Measurements from ENCODE around the gene ZP2.

The ZP2 gene

DNA sequence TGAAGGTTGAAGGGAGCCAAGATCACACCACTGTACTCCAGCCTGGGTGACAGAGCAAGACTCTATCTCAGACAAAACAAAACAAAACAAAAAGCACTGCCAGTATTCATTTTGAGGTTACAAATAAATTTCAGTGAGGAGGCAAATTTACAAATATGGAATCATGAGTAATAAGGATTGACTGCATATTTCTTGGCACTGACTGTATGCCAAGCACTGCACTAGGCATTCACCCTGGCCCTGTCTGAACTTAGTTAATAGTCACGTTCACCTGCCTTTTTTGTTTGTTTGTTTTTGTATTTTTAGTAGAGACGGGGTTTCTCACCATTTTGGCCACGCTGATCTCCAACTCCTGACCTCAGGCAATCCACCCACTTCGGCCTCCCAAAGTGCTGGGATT, 47.8 kb downstream of the ZP2 start:
- Histone ChIP-seq H3K4me3 (ENCODE audit: low read length) (no peak overlapping the region), H3F3A (ENCODE audit: control insufficient read depth, insufficient read depth) (no peaks in the 10 kb centered on the region), H3K4me1 (ENCODE audit: control insufficient read depth, low read length) (peaks cover 18% of the 10 kb centered on the region), H3K79me2 (ENCODE audit: control insufficient read depth, low read length) (peaks cover 47% of the 10 kb centered on the region), H3K27me3 (ENCODE audit: control insufficient read depth, low read length) (no peaks in the 10 kb centered on the region), H3K9me2 (replicated peaks; ENCODE audit: control insufficient read depth, low read length) (no peaks in the 10 kb centered on the region), H3K9me3 (ENCODE audit: control insufficient read depth, insufficient read depth, low read length) (no peaks in the 10 kb centered on the region), H3K27ac (ENCODE audit: low read depth, low read length) (no peak overlapping the region), H3K4me2 (ENCODE audit: low read length) (no peak overlapping the region), H4K20me1 (ENCODE audit: control insufficient read depth, insufficient read depth, low read depth, low read length) (no peaks in the 10 kb centered on the region), H3K36me3 (ENCODE audit: control insufficient read depth, low read length) (peaks cover 61% of the 10 kb centered on the region)
- TF ChIP-seq EZH2phosphoT487 (IDR thresholded peaks at IDR 0.05; ENCODE audit: borderline replicate concordance, low read length), result no peak

DNA sequence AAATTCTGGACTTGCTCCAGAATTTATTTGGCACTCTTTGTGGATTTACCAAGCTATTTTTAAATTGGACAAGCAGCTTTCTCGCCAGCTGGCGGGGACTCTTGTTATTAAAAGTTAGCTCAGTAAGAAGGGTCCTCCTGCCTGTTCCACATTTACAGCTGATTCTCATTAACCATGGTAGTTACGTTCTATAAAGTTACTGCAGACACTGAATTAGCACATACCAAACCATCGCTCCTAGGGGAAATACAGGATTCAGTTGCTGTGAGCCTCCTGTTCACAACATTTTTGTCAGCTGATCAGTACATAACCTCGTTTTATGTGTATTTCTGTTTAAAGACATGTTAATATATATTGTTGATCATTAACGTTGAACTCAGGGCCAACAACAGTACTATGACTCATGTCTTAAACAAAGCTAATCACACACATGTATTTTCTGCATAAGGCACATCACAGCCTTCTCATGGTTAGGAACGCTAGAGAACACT, 48.7 kb downstream of the ZP2 start:
- Histone ChIP-seq H3F3A (ENCODE audit: control insufficient read depth, insufficient read depth) (no peaks in the 10 kb centered on the region), H4K20me1 (ENCODE audit: control insufficient read depth, insufficient read depth, low read depth, low read length) (no peaks in the 10 kb centered on the region), H3K27me3 (ENCODE audit: control insufficient read depth, low read length) (no peaks in the 10 kb centered on the region), H3K9me3 (ENCODE audit: control insufficient read depth, insufficient read depth, low read length) (no peaks in the 10 kb centered on the region), H3K4me3 (ENCODE audit: low read length) (no peak overlapping the region), H3K27ac (ENCODE audit: low read depth, low read length) (no peak overlapping the region), H3K9me2 (replicated peaks; ENCODE audit: control insufficient read depth, low read length) (no peaks in the 10 kb centered on the region), H3K4me2 (ENCODE audit: low read length) (no peak overlapping the region), H3K36me3 (ENCODE audit: control insufficient read depth, low read length) (peaks cover 61% of the 10 kb centered on the region), H3K79me2 (ENCODE audit: control insufficient read depth, low read length) (peaks cover 45% of the 10 kb centered on the region), H3K4me1 (ENCODE audit: control insufficient read depth, low read length) (peaks cover 25% of the 10 kb centered on the region)
- TF ChIP-seq, protein P1, sequence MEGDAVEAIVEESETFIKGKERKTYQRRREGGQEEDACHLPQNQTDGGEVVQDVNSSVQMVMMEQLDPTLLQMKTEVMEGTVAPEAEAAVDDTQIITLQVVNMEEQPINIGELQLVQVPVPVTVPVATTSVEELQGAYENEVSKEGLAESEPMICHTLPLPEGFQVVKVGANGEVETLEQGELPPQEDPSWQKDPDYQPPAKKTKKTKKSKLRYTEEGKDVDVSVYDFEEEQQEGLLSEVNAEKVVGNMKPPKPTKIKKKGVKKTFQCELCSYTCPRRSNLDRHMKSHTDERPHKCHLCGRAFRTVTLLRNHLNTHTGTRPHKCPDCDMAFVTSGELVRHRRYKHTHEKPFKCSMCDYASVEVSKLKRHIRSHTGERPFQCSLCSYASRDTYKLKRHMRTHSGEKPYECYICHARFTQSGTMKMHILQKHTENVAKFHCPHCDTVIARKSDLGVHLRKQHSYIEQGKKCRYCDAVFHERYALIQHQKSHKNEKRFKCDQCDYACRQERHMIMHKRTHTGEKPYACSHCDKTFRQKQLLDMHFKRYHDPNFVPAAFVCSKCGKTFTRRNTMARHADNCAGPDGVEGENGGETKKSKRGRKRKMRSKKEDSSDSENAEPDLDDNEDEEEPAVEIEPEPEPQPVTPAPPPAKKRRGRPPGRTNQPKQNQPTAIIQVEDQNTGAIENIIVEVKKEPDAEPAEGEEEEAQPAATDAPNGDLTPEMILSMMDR (IDR thresholded peaks at IDR 0.05; ENCODE audit: low read depth, low read length, poor library complexity, severe bottlenecking), result no peak
- TF ChIP-seq EZH2phosphoT487 (IDR thresholded peaks at IDR 0.05; ENCODE audit: borderline replicate concordance, low read length), result no peak

DNA sequence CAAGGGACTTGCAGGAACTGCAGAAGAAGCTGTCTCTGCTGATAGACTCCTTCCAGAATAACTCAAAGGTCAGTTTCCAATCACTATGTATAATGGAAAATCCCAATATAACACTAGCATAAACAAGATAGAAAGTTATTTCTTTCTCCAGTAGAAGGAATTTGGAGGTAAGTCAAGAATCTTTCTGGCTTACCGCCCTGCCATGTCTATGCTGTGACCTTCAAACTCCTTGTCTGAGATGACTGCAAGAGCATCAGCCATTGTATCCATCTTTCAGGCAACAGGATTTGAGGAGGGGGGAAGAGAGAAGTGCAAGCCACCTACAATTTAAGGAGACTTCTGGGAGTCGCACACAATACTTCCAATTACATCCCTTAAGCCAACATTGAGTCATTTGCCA, 50.2 kb downstream of the ZP2 start:
- no peaks in the 10 kb centered on the region for H3K9me3 ChIP-seq (ENCODE audit: control insufficient read depth, insufficient read depth, low read length)
- H3F3A ChIP-seq (ENCODE audit: control insufficient read depth, insufficient read depth), result no peaks in the 10 kb centered on the region
- H3K4me1 ChIP-seq (ENCODE audit: control insufficient read depth, low read length), result peaks cover 26% of the 10 kb centered on the region
- no peaks in the 10 kb centered on the region for H4K20me1 ChIP-seq (ENCODE audit: control insufficient read depth, insufficient read depth, low read depth, low read length)
- H3K27ac ChIP-seq (ENCODE audit: low read depth, low read length), result no peak overlapping the region
- no peaks in the 10 kb centered on the region for H3K9me2 ChIP-seq (replicated peaks; ENCODE audit: control insufficient read depth, low read length)
- no peak overlapping the region; the same call in 1 of the 2 replicates for H3K4me2 ChIP-seq (ENCODE audit: low read length)
- peaks cover 45% of the 10 kb centered on the region for H3K79me2 ChIP-seq (ENCODE audit: control insufficient read depth, low read length)
- peaks cover 49% of the 10 kb centered on the region for H3K36me3 ChIP-seq (ENCODE audit: control insufficient read depth, low read length)
- H3K4me3 ChIP-seq (ENCODE audit: low read length), result no peak overlapping the region
- TF ChIP-seq, protein P1 (IDR thresholded peaks at IDR 0.05; ENCODE audit: low read depth, low read length, poor library complexity, severe bottlenecking), result no peak
- no peak for TF ChIP-seq EZH2phosphoT487 (IDR thresholded peaks at IDR 0.05; ENCODE audit: borderline replicate concordance, low read length)
- no peaks in the 10 kb centered on the region for H3K27me3 ChIP-seq (ENCODE audit: control insufficient read depth, low read length)

DNA sequence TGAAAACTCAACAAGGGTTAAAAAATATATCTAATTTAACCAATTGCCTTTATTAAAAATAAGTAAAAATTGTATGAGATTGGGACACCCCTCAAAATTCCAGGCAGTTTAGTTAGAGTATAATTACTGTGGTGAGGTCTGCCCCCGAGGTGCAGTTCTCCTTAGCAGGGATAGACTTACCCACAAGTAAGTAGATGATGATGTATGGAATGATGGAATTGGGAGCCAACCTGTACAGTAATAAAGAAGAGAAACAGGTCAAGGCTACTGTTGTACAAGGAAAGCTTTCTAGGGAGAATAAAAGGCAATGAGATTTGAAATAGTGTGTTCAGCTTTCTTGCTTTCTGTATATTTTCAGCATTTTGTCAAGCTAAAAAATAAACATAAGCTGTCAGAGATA, 51.1 kb downstream of the ZP2 start:
- TF ChIP-seq, protein P1 (IDR thresholded peaks at IDR 0.05; ENCODE audit: low read depth, low read length, poor library complexity, severe bottlenecking), result no peak
- no peak for TF ChIP-seq EZH2phosphoT487 (IDR thresholded peaks at IDR 0.05; ENCODE audit: borderline replicate concordance, low read length)
- H3F3A ChIP-seq (ENCODE audit: control insufficient read depth, insufficient read depth), result no peaks in the 10 kb centered on the region
- no peaks in the 10 kb centered on the region for H3K9me3 ChIP-seq (ENCODE audit: control insufficient read depth, insufficient read depth, low read length)
- peaks cover 26% of the 10 kb centered on the region for H3K4me1 ChIP-seq (ENCODE audit: control insufficient read depth, low read length)
- H4K20me1 ChIP-seq (ENCODE audit: control insufficient read depth, insufficient read depth, low read depth, low read length), result no peaks in the 10 kb centered on the region
- H3K27me3 ChIP-seq (ENCODE audit: control insufficient read depth, low read length), result no peaks in the 10 kb centered on the region
- H3K4me2 ChIP-seq (ENCODE audit: low read length), result peak overlapping the region; percentile 82
- H3K36me3 ChIP-seq (ENCODE audit: control insufficient read depth, low read length), result peaks cover 45% of the 10 kb centered on the region
- H3K4me3 ChIP-seq (ENCODE audit: low read length), result peak overlapping the region; percentile 78
- H3K79me2 ChIP-seq (ENCODE audit: control insufficient read depth, low read length), result peaks cover 45% of the 10 kb centered on the region
- H3K9me2 ChIP-seq (replicated peaks; ENCODE audit: control insufficient read depth, low read length), result no peaks in the 10 kb centered on the region
- H3K27ac ChIP-seq (ENCODE audit: low read depth, low read length), result peak overlapping the region; percentile 61
